ENCODE measurements around the gene PAN3. TPM values are rescaled to one million over a fixed set of nuclear protein-coding genes. Genes with fewer than 3 reads are reported as not detected.

Gene PAN3
- total and polyA plus RNA-seq, 2 of the 8 experiments (the other 6 are each of a cell fraction or from before 2014, with no cell fraction given) = 12.7 to 39.3 TPM

DNA sequence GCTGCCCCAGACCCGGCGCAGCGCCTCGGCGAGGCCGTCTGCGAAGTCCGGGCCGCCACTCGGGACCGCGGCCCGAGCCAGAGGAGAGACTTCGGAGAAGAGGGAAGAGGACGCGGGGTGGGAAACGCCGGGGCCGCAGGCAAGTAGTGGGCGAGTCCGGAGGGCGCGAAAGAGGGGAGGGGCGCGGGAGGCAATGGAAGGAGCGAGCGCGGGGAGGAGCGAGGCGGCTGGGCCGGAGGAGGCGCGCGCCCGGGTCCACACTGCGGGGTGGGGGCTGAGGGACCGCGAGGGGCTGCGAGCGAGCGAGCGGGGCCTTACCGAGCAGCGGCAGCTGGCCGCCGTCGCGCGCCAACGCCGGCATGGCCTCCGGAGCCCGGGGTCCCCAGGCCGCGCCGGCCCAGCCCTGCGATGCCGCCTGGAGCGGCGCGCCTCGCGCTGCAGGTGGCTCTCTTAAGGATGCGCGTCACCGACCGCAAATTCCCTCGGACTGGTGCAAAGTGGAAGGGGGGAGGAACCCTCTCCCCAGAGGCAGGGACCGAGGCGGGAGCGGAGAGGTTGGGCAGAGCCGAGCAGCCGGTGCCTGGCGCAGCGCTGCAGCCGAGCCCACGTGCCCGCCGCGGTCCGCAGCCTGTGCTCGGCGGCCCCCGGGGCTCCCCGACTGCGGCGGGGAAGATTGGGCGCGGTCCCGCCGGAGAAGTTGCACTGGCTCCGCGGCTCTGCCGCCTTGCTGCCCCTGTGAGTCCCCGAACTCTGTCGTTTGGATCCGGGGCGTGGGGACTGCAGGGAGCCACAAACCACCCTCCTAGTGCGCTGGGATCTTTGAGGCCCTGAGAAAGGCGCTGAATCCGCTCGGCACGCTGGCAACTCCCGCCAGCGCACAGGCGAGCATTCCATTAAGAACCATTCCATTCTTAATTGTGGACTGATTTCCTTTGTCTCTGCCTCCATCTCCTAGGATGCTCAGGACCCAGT lies 37.9 kb upstream of the PAN3 start, which contains the start of gene FLT3 (continued):
- TF ChIP-seq, protein P1, sequence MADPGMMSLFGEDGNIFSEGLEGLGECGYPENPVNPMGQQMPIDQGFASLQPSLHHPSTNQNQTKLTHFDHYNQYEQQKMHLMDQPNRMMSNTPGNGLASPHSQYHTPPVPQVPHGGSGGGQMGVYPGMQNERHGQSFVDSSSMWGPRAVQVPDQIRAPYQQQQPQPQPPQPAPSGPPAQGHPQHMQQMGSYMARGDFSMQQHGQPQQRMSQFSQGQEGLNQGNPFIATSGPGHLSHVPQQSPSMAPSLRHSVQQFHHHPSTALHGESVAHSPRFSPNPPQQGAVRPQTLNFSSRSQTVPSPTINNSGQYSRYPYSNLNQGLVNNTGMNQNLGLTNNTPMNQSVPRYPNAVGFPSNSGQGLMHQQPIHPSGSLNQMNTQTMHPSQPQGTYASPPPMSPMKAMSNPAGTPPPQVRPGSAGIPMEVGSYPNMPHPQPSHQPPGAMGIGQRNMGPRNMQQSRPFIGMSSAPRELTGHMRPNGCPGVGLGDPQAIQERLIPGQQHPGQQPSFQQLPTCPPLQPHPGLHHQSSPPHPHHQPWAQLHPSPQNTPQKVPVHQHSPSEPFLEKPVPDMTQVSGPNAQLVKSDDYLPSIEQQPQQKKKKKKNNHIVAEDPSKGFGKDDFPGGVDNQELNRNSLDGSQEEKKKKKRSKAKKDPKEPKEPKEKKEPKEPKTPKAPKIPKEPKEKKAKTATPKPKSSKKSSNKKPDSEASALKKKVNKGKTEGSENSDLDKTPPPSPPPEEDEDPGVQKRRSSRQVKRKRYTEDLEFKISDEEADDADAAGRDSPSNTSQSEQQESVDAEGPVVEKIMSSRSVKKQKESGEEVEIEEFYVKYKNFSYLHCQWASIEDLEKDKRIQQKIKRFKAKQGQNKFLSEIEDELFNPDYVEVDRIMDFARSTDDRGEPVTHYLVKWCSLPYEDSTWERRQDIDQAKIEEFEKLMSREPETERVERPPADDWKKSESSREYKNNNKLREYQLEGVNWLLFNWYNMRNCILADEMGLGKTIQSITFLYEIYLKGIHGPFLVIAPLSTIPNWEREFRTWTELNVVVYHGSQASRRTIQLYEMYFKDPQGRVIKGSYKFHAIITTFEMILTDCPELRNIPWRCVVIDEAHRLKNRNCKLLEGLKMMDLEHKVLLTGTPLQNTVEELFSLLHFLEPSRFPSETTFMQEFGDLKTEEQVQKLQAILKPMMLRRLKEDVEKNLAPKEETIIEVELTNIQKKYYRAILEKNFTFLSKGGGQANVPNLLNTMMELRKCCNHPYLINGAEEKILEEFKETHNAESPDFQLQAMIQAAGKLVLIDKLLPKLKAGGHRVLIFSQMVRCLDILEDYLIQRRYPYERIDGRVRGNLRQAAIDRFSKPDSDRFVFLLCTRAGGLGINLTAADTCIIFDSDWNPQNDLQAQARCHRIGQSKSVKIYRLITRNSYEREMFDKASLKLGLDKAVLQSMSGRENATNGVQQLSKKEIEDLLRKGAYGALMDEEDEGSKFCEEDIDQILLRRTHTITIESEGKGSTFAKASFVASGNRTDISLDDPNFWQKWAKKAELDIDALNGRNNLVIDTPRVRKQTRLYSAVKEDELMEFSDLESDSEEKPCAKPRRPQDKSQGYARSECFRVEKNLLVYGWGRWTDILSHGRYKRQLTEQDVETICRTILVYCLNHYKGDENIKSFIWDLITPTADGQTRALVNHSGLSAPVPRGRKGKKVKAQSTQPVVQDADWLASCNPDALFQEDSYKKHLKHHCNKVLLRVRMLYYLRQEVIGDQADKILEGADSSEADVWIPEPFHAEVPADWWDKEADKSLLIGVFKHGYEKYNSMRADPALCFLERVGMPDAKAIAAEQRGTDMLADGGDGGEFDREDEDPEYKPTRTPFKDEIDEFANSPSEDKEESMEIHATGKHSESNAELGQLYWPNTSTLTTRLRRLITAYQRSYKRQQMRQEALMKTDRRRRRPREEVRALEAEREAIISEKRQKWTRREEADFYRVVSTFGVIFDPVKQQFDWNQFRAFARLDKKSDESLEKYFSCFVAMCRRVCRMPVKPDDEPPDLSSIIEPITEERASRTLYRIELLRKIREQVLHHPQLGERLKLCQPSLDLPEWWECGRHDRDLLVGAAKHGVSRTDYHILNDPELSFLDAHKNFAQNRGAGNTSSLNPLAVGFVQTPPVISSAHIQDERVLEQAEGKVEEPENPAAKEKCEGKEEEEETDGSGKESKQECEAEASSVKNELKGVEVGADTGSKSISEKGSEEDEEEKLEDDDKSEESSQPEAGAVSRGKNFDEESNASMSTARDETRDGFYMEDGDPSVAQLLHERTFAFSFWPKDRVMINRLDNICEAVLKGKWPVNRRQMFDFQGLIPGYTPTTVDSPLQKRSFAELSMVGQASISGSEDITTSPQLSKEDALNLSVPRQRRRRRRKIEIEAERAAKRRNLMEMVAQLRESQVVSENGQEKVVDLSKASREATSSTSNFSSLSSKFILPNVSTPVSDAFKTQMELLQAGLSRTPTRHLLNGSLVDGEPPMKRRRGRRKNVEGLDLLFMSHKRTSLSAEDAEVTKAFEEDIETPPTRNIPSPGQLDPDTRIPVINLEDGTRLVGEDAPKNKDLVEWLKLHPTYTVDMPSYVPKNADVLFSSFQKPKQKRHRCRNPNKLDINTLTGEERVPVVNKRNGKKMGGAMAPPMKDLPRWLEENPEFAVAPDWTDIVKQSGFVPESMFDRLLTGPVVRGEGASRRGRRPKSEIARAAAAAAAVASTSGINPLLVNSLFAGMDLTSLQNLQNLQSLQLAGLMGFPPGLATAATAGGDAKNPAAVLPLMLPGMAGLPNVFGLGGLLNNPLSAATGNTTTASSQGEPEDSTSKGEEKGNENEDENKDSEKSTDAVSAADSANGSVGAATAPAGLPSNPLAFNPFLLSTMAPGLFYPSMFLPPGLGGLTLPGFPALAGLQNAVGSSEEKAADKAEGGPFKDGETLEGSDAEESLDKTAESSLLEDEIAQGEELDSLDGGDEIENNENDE (IDR thresholded peaks at IDR 0.05; ENCODE audit: insufficient replicate concordance, low read length) = no peak
- TF ChIP-seq EGR1 (IDR thresholded peaks at IDR 0.05; ENCODE audit: borderline replicate concordance, low read depth, low read length) (no peak), CTBP2 (IDR thresholded peaks at IDR 0.05; ENCODE audit: borderline replicate concordance, insufficient read depth, insufficient read length, low read length) (peak; percentile 20), SIX5 (IDR thresholded peaks at IDR 0.05; ENCODE audit: low read depth, low read length) (no peak), BACH1 (IDR thresholded peaks at IDR 0.05; ENCODE audit: low read length) (peak; percentile 73), RBBP5 (IDR thresholded peaks at IDR 0.05; ENCODE audit: borderline replicate concordance, low read depth, low read length) (peak; percentile 93; the same call in 1 of the 2 replicates), GTF2F1 (IDR thresholded peaks at IDR 0.05; ENCODE audit: borderline replicate concordance, low read depth, low read length) (no peak), SUZ12 (IDR thresholded peaks at IDR 0.05; ENCODE audit: low read length) (peak; percentile 44)
- TF ChIP-seq, protein P2, sequence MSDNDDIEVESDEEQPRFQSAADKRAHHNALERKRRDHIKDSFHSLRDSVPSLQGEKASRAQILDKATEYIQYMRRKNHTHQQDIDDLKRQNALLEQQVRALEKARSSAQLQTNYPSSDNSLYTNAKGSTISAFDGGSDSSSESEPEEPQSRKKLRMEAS (IDR thresholded peaks at IDR 0.05) = peak; percentile 96
